Measurements from ENCODE around the gene MAST2. TPM values are rescaled to one million over a fixed set of nuclear protein-coding genes. Genes with fewer than 3 reads are reported as not detected.

Gene MAST2
- total and polyA plus RNA-seq, 9 of the 15 experiments (the other 6 are each of a cell fraction or from before 2014, with no cell fraction given), result 0.73 to 32.0 (median 17.8) TPM

DNA sequence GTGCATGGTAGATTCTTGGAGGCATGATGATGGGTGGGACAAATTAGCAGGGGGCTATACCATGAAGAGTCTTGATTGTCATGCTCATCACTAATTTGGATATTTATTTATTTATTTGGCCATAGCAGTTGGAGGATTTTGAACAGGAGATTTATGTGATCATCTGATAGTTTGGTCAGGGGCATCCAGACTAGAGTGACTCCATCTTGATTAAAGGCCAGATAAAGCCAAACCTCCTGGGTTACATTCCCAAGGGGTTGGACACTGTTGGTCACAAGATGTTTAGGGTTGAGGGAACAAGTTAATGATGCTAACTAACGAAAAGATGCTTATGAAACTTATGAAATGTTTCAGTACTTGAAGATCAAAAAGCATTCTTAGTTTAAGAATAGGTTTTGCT, 139.8 kb downstream of the MAST2 start:
- no TSS peak for BruUV-seq (replicated peaks)
- TF ChIP-seq PTTG1 (tag; IDR thresholded peaks at IDR 0.05; ENCODE audit: low read depth) (peak; percentile 67), PTRF (tag; IDR thresholded peaks at IDR 0.05) (peak; percentile 21; the same call in 1 of the 2 replicates)
- TF ChIP-seq, protein P1, sequence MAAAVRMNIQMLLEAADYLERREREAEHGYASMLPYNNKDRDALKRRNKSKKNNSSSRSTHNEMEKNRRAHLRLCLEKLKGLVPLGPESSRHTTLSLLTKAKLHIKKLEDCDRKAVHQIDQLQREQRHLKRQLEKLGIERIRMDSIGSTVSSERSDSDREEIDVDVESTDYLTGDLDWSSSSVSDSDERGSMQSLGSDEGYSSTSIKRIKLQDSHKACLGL (CRISPR knock-in tag; IDR thresholded peaks at IDR 0.05; ENCODE audit: borderline replicate concordance, poor library complexity, severe bottlenecking), result no peak

DNA sequence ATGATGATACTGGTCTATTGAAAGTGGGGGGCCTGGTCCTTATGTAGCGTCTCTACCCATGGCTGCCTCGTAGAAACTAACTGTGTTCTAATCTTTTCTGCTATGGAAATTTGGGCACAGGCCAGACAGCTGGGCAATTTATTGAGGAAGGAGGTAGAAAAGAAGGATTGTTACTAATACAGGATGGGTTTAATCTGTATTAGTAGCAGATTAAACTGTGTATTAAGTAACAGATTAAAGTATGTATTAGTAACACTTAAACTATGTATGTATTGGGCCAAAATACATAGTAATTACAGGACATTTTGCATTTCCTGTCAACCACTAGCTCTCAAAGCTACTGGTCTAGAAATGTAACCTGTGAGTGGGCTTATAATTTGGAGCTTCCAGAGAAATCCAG, 142.0 kb downstream of the MAST2 start:
- CTCF ChIA-PET (ENCODE audit: low intra/inter-chr PET ratio), result no interaction called here
- H3K9ac ChIP-seq (ENCODE audit: insufficient read depth in 1 of 2, low read depth in 2 of 2, low read length in 2 of 2), result no peak overlapping the region
- intact Hi-C loops (cut with micrococcal nuclease), result no loop called here
- no peak overlapping the region for H3K4me3 ChIP-seq
- H3K79me2 ChIP-seq (ENCODE audit: control insufficient read depth, insufficient read depth, low read length), result no peaks in the 10 kb centered on the region; the same call in 2 of the 3 replicates
- BruUV-seq (replicated peaks), result no TSS peak
- no peaks in the 10 kb centered on the region for H3K4me1 ChIP-seq (replicated peaks in 1 of 2; ENCODE audit: control insufficient read depth in 2 of 2, insufficient read depth in 2 of 2, low read length in 2 of 2)
- WGBS (ENCODE audit: insufficient coverage, low coverage, missing lambda C conversion rate), result 95% methylated on average over 2 of the region's 2 CpGs
- no peak overlapping the region for H2AFZ ChIP-seq (ENCODE audit: low read depth, low read length)
- H3K27ac ChIP-seq (ENCODE audit: extremely low read depth, low read depth, low read length), result no peak overlapping the region
- H3K27me3 ChIP-seq (ENCODE audit: control insufficient read depth in 2 of 2, insufficient read depth in 2 of 2, low read length in 2 of 2), result no peaks in the 10 kb centered on the region
- H3K4me2 ChIP-seq (ENCODE audit: insufficient read depth, low read length), result no peak overlapping the region
- H3K9me1 ChIP-seq (ENCODE audit: control insufficient read depth, insufficient read depth, low read length), result no peaks in the 10 kb centered on the region
- no peaks in the 10 kb centered on the region for H4K20me1 ChIP-seq (replicated peaks; ENCODE audit: control insufficient read depth, insufficient read depth, low read length)
- ATAC-seq (no peak), DNase-seq (ENCODE audit: extremely low read depth in 1 of 4, low spot score in 3 of 4) (no peak), FAIRE-seq (no peak)
- no peaks in the 10 kb centered on the region for H3K9me3 ChIP-seq (replicated peaks; ENCODE audit: control insufficient read depth, insufficient read depth, low read depth, low read length)
- POLR2A ChIA-PET, result interaction anchor here (1.2 to 1.5 kb wide), 3 partner anchors 9 to 12 kb away, joined by 3 to 4 read pairs (median 4); no protein-coding TSS in a partner anchor
- in situ Hi-C loops (cut with MboI), result no loop called here
- no peaks in the 10 kb centered on the region for H3K36me3 ChIP-seq (ENCODE audit: control insufficient read depth, insufficient read depth, low read length)
- TF ChIP-seq E2F3 (CRISPR knock-in tag; IDR thresholded peaks at IDR 0.05), result no peak
- TF ChIP-seq MEF2A (IDR thresholded peaks at IDR 0.05; ENCODE audit: control insufficient read depth, low read depth, low read length), result no peak
- TF ChIP-seq FOS (IDR thresholded peaks at IDR 0.05; ENCODE audit: extremely low read depth, insufficient read length), result no peak
- TF ChIP-seq CBFA2T3 (IDR thresholded peaks at IDR 0.05), result no peak
- TF ChIP-seq PHB2 (IDR thresholded peaks at IDR 0.05; ENCODE audit: low read depth), result no peak
- no peak for TF ChIP-seq CREB1 (IDR thresholded peaks at IDR 0.05)
- TF ChIP-seq CREB1 (CRISPR knock-in tag; IDR thresholded peaks at IDR 0.05), result no peak
- no peak for TF ChIP-seq FOXJ3 (CRISPR knock-in tag; IDR thresholded peaks at IDR 0.05)
- TF ChIP-seq PTBP1 (IDR thresholded peaks at IDR 0.05; ENCODE audit: low read depth, low read length), result no peak
- no peak for TF ChIP-seq MAFK (IDR thresholded peaks at IDR 0.05; ENCODE audit: low read length)
- TF ChIP-seq MTA1 (IDR thresholded peaks at IDR 0.05; ENCODE audit: borderline replicate concordance), result no peak
- TF ChIP-seq ZNF133 (CRISPR knock-in tag; IDR thresholded peaks at IDR 0.05), result no peak
- TF ChIP-seq, protein P2, sequence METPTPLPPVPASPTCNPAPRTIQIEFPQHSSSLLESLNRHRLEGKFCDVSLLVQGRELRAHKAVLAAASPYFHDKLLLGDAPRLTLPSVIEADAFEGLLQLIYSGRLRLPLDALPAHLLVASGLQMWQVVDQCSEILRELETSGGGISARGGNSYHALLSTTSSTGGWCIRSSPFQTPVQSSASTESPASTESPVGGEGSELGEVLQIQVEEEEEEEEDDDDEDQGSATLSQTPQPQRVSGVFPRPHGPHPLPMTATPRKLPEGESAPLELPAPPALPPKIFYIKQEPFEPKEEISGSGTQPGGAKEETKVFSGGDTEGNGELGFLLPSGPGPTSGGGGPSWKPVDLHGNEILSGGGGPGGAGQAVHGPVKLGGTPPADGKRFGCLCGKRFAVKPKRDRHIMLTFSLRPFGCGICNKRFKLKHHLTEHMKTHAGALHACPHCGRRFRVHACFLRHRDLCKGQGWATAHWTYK (CRISPR knock-in tag; IDR thresholded peaks at IDR 0.05), result no peak

More for the DNA sequence above, 139.8 kb downstream of the MAST2 start:
- H3K9ac ChIP-seq (ENCODE audit: insufficient read depth in 1 of 2, low read depth in 2 of 2, low read length in 2 of 2), result no peak overlapping the region
- in situ Hi-C loops (cut with MboI), result no loop called here
- H3K79me2 ChIP-seq (ENCODE audit: control insufficient read depth, insufficient read depth, low read length), result peaks cover 4% of the 10 kb centered on the region; the same call in 1 of the 3 replicates
- no peaks in the 10 kb centered on the region for H3K4me1 ChIP-seq (replicated peaks in 1 of 2; ENCODE audit: control insufficient read depth in 2 of 2, insufficient read depth in 2 of 2, low read length in 2 of 2)
- no peak for ATAC-seq
- no peaks in the 10 kb centered on the region for H3K27me3 ChIP-seq (ENCODE audit: control insufficient read depth in 2 of 2, insufficient read depth in 2 of 2, low read length in 2 of 2)
- WGBS (ENCODE audit: insufficient coverage, low coverage, missing lambda C conversion rate), result 62% methylated on average over 1 of the region's 1 CpG
- no peak for DNase-seq (ENCODE audit: extremely low read depth in 1 of 4, low spot score in 3 of 4)
- H3K4me3 ChIP-seq, result no peak overlapping the region
- no peaks in the 10 kb centered on the region for H3K9me1 ChIP-seq (ENCODE audit: control insufficient read depth, insufficient read depth, low read length)
- no peak overlapping the region for H2AFZ ChIP-seq (ENCODE audit: low read depth, low read length)
- H4K20me1 ChIP-seq (replicated peaks; ENCODE audit: control insufficient read depth, insufficient read depth, low read length), result no peaks in the 10 kb centered on the region
- ChIA-PET CTCF (ENCODE audit: low intra/inter-chr PET ratio) (no interaction called here), POLR2A (no interaction called here)
- peak; percentile 29 for FAIRE-seq
- H3K4me2 ChIP-seq (ENCODE audit: insufficient read depth, low read length), result no peak overlapping the region
- intact Hi-C loops (cut with micrococcal nuclease), result no loop called here
- no peaks in the 10 kb centered on the region for H3K9me3 ChIP-seq (replicated peaks; ENCODE audit: control insufficient read depth, insufficient read depth, low read depth, low read length)
- no peaks in the 10 kb centered on the region for H3K36me3 ChIP-seq (ENCODE audit: control insufficient read depth, insufficient read depth, low read length)
- no peak overlapping the region for H3K27ac ChIP-seq (ENCODE audit: extremely low read depth, low read depth, low read length)
